Hypothalamus (tissue), 51 donors: ENCODE results near the gene ADTRP.

Experiments used
- DNase-seq, 51 donors: peaks; one replicate each; lab custom pipeline; 2025; lab: John Stamatoyannopoulos, UW

Gene ADTRP

GRCh38 chr6:11761744-11762620 is 16.6 kb downstream of the ADTRP start:
- no peak for DNase-seq

- no peak for DNase-seq
These were observed 18.6 kb downstream of the ADTRP start for GRCh38 chr6:11760015-11760473.

GRCh38 chr6:11758878-11759277 is 19.7 kb downstream of the ADTRP start:
- no peak for DNase-seq

- DNase-seq: no peak
These were observed 21.9 kb downstream of the ADTRP start for GRCh38 chr6:11756726-11757125.

- no peak for DNase-seq
These were observed 22.3 kb downstream of the ADTRP start for GRCh38 chr6:11756292-11756691.

- no peak for DNase-seq
These were observed 22.9 kb downstream of the ADTRP start for GRCh38 chr6:11755725-11756124.

- no peak for DNase-seq
These were observed 23.9 kb downstream of the ADTRP start for GRCh38 chr6:11754625-11755271.

- DNase-seq: no peak
These were observed 24.8 kb downstream of the ADTRP start for GRCh38 chr6:11753798-11754197.

GRCh38 chr6:11752360-11752759 is 26.2 kb downstream of the ADTRP start:
- no peak for DNase-seq

- DNase-seq: no peak
These were observed 27.9 kb downstream of the ADTRP start for GRCh38 chr6:11750682-11751081.

- DNase-seq: no peak
These were observed 29.9 kb downstream of the ADTRP start for GRCh38 chr6:11748591-11749210.

GRCh38 chr6:11747021-11747420 is 31.6 kb downstream of the ADTRP start:
- DNase-seq: no peak

- peak in 2 of 51 donors; percentile 1 to 9 for DNase-seq
These were observed 33.9 kb downstream of the ADTRP start for GRCh38 chr6:11744753-11745152.

- no peak for DNase-seq
These were observed 34.5 kb downstream of the ADTRP start for GRCh38 chr6:11744101-11744500.

- DNase-seq: no peak
These were observed 37.7 kb downstream of the ADTRP start for GRCh38 chr6:11740875-11741274.

- no peak for DNase-seq
These were observed 39.8 kb downstream of the ADTRP start for GRCh38 chr6:11738661-11739375.

- DNase-seq: no peak
These were observed 40.4 kb downstream of the ADTRP start for GRCh38 chr6:11738234-11738633.

GRCh38 chr6:11736601-11737000 is 42.0 kb downstream of the ADTRP start:
- DNase-seq: no peak

- no peak for DNase-seq
These were observed 43.6 kb downstream of the ADTRP start for GRCh38 chr6:11734861-11735613.

GRCh38 chr6:11732036-11732631 is 46.5 kb downstream of the ADTRP start:
- peak in 31 of 51 donors; percentile 3 to 52 (median 21) for DNase-seq
